ENCODE measurements around the gene LCT. TPM values are rescaled to one million over a fixed set of nuclear protein-coding genes. Genes with fewer than 3 reads are reported as not detected.
A peak's percentile ranks its signal among the peaks of the same experiment; 100 is the strongest.

LCT gene
- total and polyA plus RNA-seq, 2 of the 13 experiments (the other 11 are each of a cell fraction or from before 2014, with no cell fraction given) = not detected

DNA sequence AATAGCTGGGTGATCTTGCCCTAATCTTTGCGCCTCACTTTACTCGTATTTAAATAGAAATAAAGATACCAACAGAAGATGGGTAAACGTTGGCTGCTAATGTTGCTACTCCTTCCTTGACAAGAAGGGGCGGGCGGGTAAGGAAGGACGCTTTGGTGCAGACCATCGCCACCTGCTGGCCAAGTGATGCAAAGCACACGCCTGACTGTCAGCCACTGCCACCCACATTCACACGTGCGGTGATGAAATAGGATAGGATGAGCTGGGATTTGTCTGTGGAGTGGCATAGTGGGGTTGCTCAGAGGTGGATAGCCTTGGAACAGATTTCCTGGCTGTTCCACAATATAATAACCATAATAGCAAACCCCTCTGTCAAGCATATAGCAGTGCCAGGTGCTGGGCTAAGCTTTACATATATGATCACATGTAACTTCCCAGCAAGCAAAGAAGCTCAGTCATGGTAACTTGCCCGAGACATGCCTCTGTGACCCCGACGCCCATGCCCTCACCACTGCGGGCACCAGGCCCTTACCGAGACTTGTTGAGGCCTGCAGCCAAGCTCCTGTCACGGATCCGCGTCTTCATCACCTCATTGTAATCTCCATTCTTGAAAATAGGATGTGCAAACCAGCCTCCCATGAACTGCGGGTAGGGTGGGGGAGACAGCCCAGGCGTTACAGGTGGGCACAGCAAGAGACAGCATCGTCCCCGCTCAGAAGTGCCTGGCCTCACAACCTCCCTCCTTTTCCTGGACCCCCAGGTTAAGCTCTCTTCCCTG is 39.3 kb downstream of the LCT start (continued):
- TF ChIP-seq, protein P1, sequence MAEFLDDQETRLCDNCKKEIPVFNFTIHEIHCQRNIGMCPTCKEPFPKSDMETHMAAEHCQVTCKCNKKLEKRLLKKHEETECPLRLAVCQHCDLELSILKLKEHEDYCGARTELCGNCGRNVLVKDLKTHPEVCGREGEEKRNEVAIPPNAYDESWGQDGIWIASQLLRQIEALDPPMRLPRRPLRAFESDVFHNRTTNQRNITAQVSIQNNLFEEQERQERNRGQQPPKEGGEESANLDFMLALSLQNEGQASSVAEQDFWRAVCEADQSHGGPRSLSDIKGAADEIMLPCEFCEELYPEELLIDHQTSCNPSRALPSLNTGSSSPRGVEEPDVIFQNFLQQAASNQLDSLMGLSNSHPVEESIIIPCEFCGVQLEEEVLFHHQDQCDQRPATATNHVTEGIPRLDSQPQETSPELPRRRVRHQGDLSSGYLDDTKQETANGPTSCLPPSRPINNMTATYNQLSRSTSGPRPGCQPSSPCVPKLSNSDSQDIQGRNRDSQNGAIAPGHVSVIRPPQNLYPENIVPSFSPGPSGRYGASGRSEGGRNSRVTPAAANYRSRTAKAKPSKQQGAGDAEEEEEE (CRISPR knock-in tag; IDR thresholded peaks at IDR 0.05; ENCODE audit: borderline replicate concordance) = no peak
- TF ChIP-seq MIXL1 (CRISPR knock-in tag; IDR thresholded peaks at IDR 0.05) = no peak
- no peak for TF ChIP-seq ZEB1 (IDR thresholded peaks at IDR 0.05; ENCODE audit: insufficient replicate concordance, low read depth)
- no peak for TF ChIP-seq FOXK1 (CRISPR knock-in tag; IDR thresholded peaks at IDR 0.05; ENCODE audit: borderline replicate concordance, low read depth)
- no peak for TF ChIP-seq ZNF816 (CRISPR knock-in tag; IDR thresholded peaks at IDR 0.05; ENCODE audit: borderline replicate concordance)
- no peak for TF ChIP-seq GABPB1 (CRISPR knock-in tag; IDR thresholded peaks at IDR 0.05)
- TF ChIP-seq ZNF790 (CRISPR knock-in tag; IDR thresholded peaks at IDR 0.05; ENCODE audit: borderline replicate concordance) = no peak
- no peak for TF ChIP-seq MAZ (IDR thresholded peaks at IDR 0.05; ENCODE audit: borderline replicate concordance, low read depth, low read length)
- no peak for TF ChIP-seq MAZ (CRISPR knock-in tag; IDR thresholded peaks at IDR 0.05; ENCODE audit: low read depth)
- TF ChIP-seq, protein P2, sequence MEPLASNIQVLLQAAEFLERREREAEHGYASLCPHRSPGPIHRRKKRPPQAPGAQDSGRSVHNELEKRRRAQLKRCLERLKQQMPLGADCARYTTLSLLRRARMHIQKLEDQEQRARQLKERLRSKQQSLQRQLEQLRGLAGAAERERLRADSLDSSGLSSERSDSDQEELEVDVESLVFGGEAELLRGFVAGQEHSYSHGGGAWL (CRISPR knock-in tag; IDR thresholded peaks at IDR 0.05) = no peak
- no peak for TF ChIP-seq ETV6 (CRISPR knock-in tag; conservative IDR thresholded peaks at IDR 0.05)
- peak; percentile 90 for TF ChIP-seq XRCC5 (optimal IDR thresholded peaks at IDR 0.05; ENCODE audit: low read length)
- no peak for TF ChIP-seq MTA1 (CRISPR knock-in tag; IDR thresholded peaks at IDR 0.05; ENCODE audit: borderline replicate concordance)
- TF ChIP-seq SALL1 (CRISPR knock-in tag; IDR thresholded peaks at IDR 0.05) = peak; percentile 55; the same call in 1 of the 2 replicates
- no peak for TF ChIP-seq ZNF879 (CRISPR knock-in tag; IDR thresholded peaks at IDR 0.05)
- TF ChIP-seq ZNF563 (CRISPR knock-in tag; IDR thresholded peaks at IDR 0.05) = no peak
- peak; percentile 77 for TF ChIP-seq CEBPB (IDR thresholded peaks at IDR 0.05; ENCODE audit: borderline replicate concordance, low read depth, low read length)
- TF ChIP-seq, protein P3, sequence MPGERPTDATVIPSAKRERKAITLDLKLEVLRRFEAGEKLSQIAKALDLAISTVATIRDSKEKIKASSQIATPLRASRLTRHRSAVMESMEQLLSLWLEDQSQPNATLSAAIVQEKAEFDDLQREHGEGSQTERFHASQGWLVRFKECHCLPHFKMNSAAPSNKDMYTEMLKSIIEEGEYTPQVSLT (CRISPR knock-in tag; IDR thresholded peaks at IDR 0.05; ENCODE audit: borderline replicate concordance, low read depth) = no peak
- TF ChIP-seq, protein P4, sequence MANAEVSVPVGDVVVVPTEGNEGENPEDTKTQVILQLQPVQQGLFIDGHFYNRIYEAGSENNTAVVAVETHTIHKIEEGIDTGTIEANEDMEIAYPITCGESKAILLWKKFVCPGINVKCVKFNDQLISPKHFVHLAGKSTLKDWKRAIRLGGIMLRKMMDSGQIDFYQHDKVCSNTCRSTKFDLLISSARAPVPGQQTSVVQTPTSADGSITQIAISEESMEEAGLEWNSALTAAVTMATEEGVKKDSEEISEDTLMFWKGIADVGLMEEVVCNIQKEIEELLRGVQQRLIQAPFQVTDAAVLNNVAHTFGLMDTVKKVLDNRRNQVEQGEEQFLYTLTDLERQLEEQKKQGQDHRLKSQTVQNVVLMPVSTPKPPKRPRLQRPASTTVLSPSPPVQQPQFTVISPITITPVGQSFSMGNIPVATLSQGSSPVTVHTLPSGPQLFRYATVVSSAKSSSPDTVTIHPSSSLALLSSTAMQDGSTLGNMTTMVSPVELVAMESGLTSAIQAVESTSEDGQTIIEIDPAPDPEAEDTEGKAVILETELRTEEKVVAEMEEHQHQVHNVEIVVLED (CRISPR knock-in tag; IDR thresholded peaks at IDR 0.05; ENCODE audit: borderline replicate concordance) = no peak
- TF ChIP-seq, protein P5, sequence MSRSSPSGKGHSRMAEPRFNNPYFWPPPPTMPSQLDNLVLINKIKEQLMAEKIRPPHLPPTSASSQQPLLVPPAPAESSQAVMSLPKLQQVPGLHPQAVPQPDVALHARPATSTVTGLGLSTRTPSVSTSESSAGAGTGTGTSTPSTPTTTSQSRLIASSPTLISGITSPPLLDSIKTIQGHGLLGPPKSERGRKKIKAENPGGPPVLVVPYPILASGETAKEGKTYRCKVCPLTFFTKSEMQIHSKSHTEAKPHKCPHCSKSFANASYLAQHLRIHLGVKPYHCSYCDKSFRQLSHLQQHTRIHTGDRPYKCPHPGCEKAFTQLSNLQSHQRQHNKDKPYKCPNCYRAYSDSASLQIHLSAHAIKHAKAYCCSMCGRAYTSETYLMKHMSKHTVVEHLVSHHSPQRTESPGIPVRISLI (CRISPR knock-in tag; IDR thresholded peaks at IDR 0.05; ENCODE audit: borderline replicate concordance) = no peak

Data from HepG2 (cell line).